Mesenchymal stem cell (in vitro differentiated cells and primary cell): ENCODE results near the gene CHIT1.

Source experiments
- DNase-seq: peaks from one replicate; pipeline ENCODE4 v3.0.0-alpha.2; 2013
- H2AFZ ChIP-seq: one replicate; pipeline ENCODE4 v1.6.1; 2013; ENCODE audit warnings: low read depth, mild to moderate bottlenecking, control low read depth, inconsistent platforms, low read length, moderate library complexity
- H2AK5ac ChIP-seq: 2 replicates; pipeline ENCODE4 v1.6.1; 2013; ENCODE audit warnings: low read length, moderate library complexity, mild to moderate bottlenecking, inconsistent platforms; ENCODE audit not compliant: severe bottlenecking
- H2BK120ac ChIP-seq: one replicate; pipeline ENCODE4 v1.6.1; 2013; ENCODE audit warnings: low read depth, mild to moderate bottlenecking, inconsistent platforms, low read length, moderate library complexity
- H2BK12ac ChIP-seq, 2 experiments: one replicate each; pipeline ENCODE4 v1.6.1; 2013; ENCODE audit warnings: inconsistent platforms in 2 of 2, low read length in 2 of 2, mild to moderate bottlenecking in 2 of 2, moderate library complexity in 2 of 2, control low read depth in 1 of 2
- H2BK15ac ChIP-seq: one replicate; pipeline ENCODE4 v1.6.1; 2013; ENCODE audit warnings: mild to moderate bottlenecking, low read depth, inconsistent platforms; ENCODE audit not compliant: poor library complexity, severe bottlenecking
- H2BK5ac ChIP-seq: 2 replicates; pipeline ENCODE4 v1.6.1; 2013; ENCODE audit warnings: low read depth, mild to moderate bottlenecking, low read length, control low read depth, inconsistent platforms; ENCODE audit not compliant: poor library complexity, severe bottlenecking
- H3K14ac ChIP-seq, 2 experiments: one replicate each; pipeline ENCODE4 v1.6.1; 2013; ENCODE audit warnings: inconsistent platforms in 2 of 2, low read length in 2 of 2, control low read depth in 1 of 2, mild to moderate bottlenecking in 1 of 2, moderate library complexity in 1 of 2
- H3K18ac ChIP-seq, 2 experiments: one replicate each; pipeline ENCODE4 v1.6.1; 2013; ENCODE audit warnings: inconsistent platforms in 2 of 2, low read length in 2 of 2, control low read depth in 1 of 2, low read depth in 1 of 2, mild to moderate bottlenecking in 1 of 2
- H3K23ac ChIP-seq, 2 experiments: one replicate each; pipeline ENCODE4 v1.6.1; 2013; ENCODE audit warnings: inconsistent platforms in 2 of 2, low read length in 2 of 2, mild to moderate bottlenecking in 2 of 2, moderate library complexity in 2 of 2, control low read depth in 1 of 2
- H3K27ac ChIP-seq: 2 replicates; pipeline ENCODE4 v1.5.1; 2013; ENCODE audit warnings: mild to moderate bottlenecking, moderate library complexity, low read length, control low read depth, inconsistent platforms; ENCODE audit not compliant: poor library complexity, severe bottlenecking
- H3K27me3 ChIP-seq, 2 experiments: 2 replicates each; pipeline versions ENCODE4 v1.6.1 to v1.7.0; 2013; ENCODE audit warnings: low read length in 2 of 2, mild to moderate bottlenecking in 2 of 2, moderate library complexity in 2 of 2, control low read depth in 1 of 2, inconsistent platforms in 1 of 2; ENCODE audit not compliant: control insufficient read depth in 1 of 2, insufficient read depth in 1 of 2
- H3K36me3 ChIP-seq, 2 experiments: 2 replicates each; pipeline versions ENCODE4 v1.6.1 to v1.7.0; 2013; ENCODE audit warnings: low read length in 2 of 2, control low read depth in 1 of 2, inconsistent platforms in 1 of 2, low read depth in 1 of 2, mild to moderate bottlenecking in 1 of 2; ENCODE audit not compliant: insufficient read depth in 2 of 2, control insufficient read depth in 1 of 2
- H3K4ac ChIP-seq, 2 experiments: one replicate each; pipeline ENCODE4 v1.6.1; 2013; ENCODE audit warnings: inconsistent platforms in 2 of 2, low read length in 2 of 2, mild to moderate bottlenecking in 2 of 2, moderate library complexity in 2 of 2, control low read depth in 1 of 2, low read depth in 1 of 2
- H3K4me1 ChIP-seq: 2 replicates; pipeline ENCODE4 v1.6.1; 2013; ENCODE audit warnings: low read depth, low read length, control low read depth; ENCODE audit not compliant: control insufficient read depth, insufficient read depth
- H3K4me2 ChIP-seq: 2 replicates; pipeline ENCODE4 v1.6.1; 2013; ENCODE audit warnings: low read length, mild to moderate bottlenecking, inconsistent platforms; ENCODE audit not compliant: poor library complexity, severe bottlenecking
- H3K4me3 ChIP-seq, 2 experiments: 2 replicates each; pipeline versions ENCODE4 v1.5.1 to v1.7.0; 2013; ENCODE audit warnings: low read length in 2 of 2, mild to moderate bottlenecking in 2 of 2, control low read depth in 1 of 2, low read depth in 1 of 2; ENCODE audit not compliant: insufficient read depth in 1 of 2
- H3K79me1 ChIP-seq: replicated peaks from 2 replicates; pipeline ENCODE4 v1.6.1; 2013; ENCODE audit warnings: mild to moderate bottlenecking, control low read depth, low read length, inconsistent platforms; ENCODE audit not compliant: poor library complexity, severe bottlenecking
- H3K9ac ChIP-seq: 2 replicates; pipeline ENCODE4 v1.7.0; 2013; ENCODE audit warnings: mild to moderate bottlenecking, low read length, moderate library complexity
- H3K9me3 ChIP-seq: 2 replicates; pipeline ENCODE4 v1.7.0; 2013; ENCODE audit warnings: mild to moderate bottlenecking, low read length; ENCODE audit not compliant: control insufficient read depth
- H4K8ac ChIP-seq: one replicate; pipeline ENCODE4 v1.6.1; 2013; ENCODE audit warnings: inconsistent platforms, mild to moderate bottlenecking, low read length, moderate library complexity
- H4K91ac ChIP-seq: one replicate; pipeline ENCODE4 v1.6.1; 2013; ENCODE audit warnings: mild to moderate bottlenecking, low read length, inconsistent platforms
- WGBS: methylation state at CpG from one replicate; pipeline ENCODE4 v1.1.7; 2013; ENCODE audit warnings: mixed read lengths; 5-methylcytosine and 5-hydroxymethylcytosine counted together

Gene CHIT1

GRCh38 chr1:203168991-203169390 lies 60.5 kb downstream of the CHIT1 start:
- Histone ChIP-seq H3K4me3 (no peak overlapping the region), H4K8ac (no peak overlapping the region), H3K36me3 (peaks cover 13 to 55% of the 10 kb centered on the region in 2 experiments), H2BK120ac (no peak overlapping the region), H3K4me2 (no peak overlapping the region), H3K23ac (no peak overlapping the region), H3K4ac (no peak overlapping the region), H4K91ac (no peak overlapping the region), H3K27ac (no peak overlapping the region), H3K4me1 (peaks cover 25% of the 10 kb centered on the region), H3K27me3 (no peaks in the 10 kb centered on the region), H3K9ac (no peak overlapping the region), H3K9me3 (no peaks in the 10 kb centered on the region), H3K14ac (no peak overlapping the region), H2BK5ac (no peak overlapping the region), H2BK15ac (no peak overlapping the region), H2BK12ac (no peak overlapping the region), H3K18ac (no peak overlapping the region), H2AFZ (no peak overlapping the region), H2AK5ac (no peak overlapping the region), H3K79me1 (peaks cover 21% of the 10 kb centered on the region)
- WGBS = 98% methylated on average over 7 of the region's 9 CpGs
- no peak for DNase-seq

- peaks cover 13 to 61% of the 10 kb centered on the region in 2 experiments for H3K36me3 ChIP-seq
These were observed 61.2 kb downstream of the CHIT1 start for GRCh38 chr1:203168256-203168786.

GRCh38 chr1:203167913-203168200 lies 61.6 kb downstream of the CHIT1 start:
- WGBS = 91% methylated on average over 3 of the region's 5 CpGs
- no peak overlapping the region for H3K4me2 ChIP-seq
- H2AK5ac ChIP-seq = no peak overlapping the region
- H3K14ac ChIP-seq = peak overlapping the region in 1 of 2 experiments; percentile 37
- peaks cover 16% of the 10 kb centered on the region for H3K4me1 ChIP-seq
- no peak overlapping the region for H3K9ac ChIP-seq
- no peak overlapping the region for H2BK12ac ChIP-seq
- peaks cover 17 to 64% of the 10 kb centered on the region in 2 experiments for H3K36me3 ChIP-seq
- no peaks in the 10 kb centered on the region for H3K9me3 ChIP-seq
- H4K91ac ChIP-seq = no peak overlapping the region
- no peak overlapping the region for H2BK5ac ChIP-seq
- H2BK15ac ChIP-seq = no peak overlapping the region
- H3K4me3 ChIP-seq = no peak overlapping the region
- no peak overlapping the region for H4K8ac ChIP-seq
- peaks cover 26% of the 10 kb centered on the region for H3K79me1 ChIP-seq
- H2BK120ac ChIP-seq = no peak overlapping the region
- H3K23ac ChIP-seq = no peak overlapping the region
- H3K27ac ChIP-seq = no peak overlapping the region
- H3K18ac ChIP-seq = no peak overlapping the region
- DNase-seq = no peak
- no peak overlapping the region for H3K4ac ChIP-seq
- H2AFZ ChIP-seq = no peak overlapping the region
- no peaks in the 10 kb centered on the region for H3K27me3 ChIP-seq

More at GRCh38 chr1:203168256-203168786, 61.2 kb downstream of the CHIT1 start:
- Histone ChIP-seq H2AK5ac (no peak overlapping the region), H4K8ac (no peak overlapping the region), H3K4me3 (no peak overlapping the region), H4K91ac (no peak overlapping the region), H3K27ac (no peak overlapping the region), H3K79me1 (peaks cover 23% of the 10 kb centered on the region), H3K4me2 (no peak overlapping the region), H3K23ac (no peak overlapping the region), H2BK15ac (no peak overlapping the region), H3K18ac (no peak overlapping the region), H2BK120ac (no peak overlapping the region), H3K14ac (no peak overlapping the region), H3K4ac (no peak overlapping the region), H3K9ac (no peak overlapping the region), H2BK12ac (no peak overlapping the region), H3K27me3 (no peaks in the 10 kb centered on the region), H2AFZ (no peak overlapping the region), H3K4me1 (peaks cover 21% of the 10 kb centered on the region), H3K9me3 (no peaks in the 10 kb centered on the region), H2BK5ac (no peak overlapping the region)
- 94% methylated on average over 12 of the region's 12 CpGs for WGBS
- no peak for DNase-seq

GRCh38 chr1:203167026-203167912 lies 62.2 kb downstream of the CHIT1 start:
- Histone ChIP-seq H3K14ac (no peak overlapping the region), H3K27me3 (peaks cover 0 to 2% of the 10 kb centered on the region in 2 experiments), H2BK15ac (no peak overlapping the region), H2BK12ac (no peak overlapping the region), H3K79me1 (peaks cover 32% of the 10 kb centered on the region), H4K8ac (no peak overlapping the region), H3K4me1 (peaks cover 11% of the 10 kb centered on the region), H3K23ac (no peak overlapping the region), H2AFZ (no peak overlapping the region), H3K36me3 (peaks cover 17 to 70% of the 10 kb centered on the region in 2 experiments), H3K4me2 (no peak overlapping the region), H3K9me3 (no peaks in the 10 kb centered on the region), H2AK5ac (no peak overlapping the region), H4K91ac (no peak overlapping the region), H3K4ac (no peak overlapping the region), H3K18ac (no peak overlapping the region), H3K4me3 (no peak overlapping the region), H3K9ac (no peak overlapping the region), H3K27ac (no peak overlapping the region), H2BK5ac (no peak overlapping the region), H2BK120ac (no peak overlapping the region)
- no peak for DNase-seq
- 96% methylated on average over 20 of the region's 23 CpGs for WGBS
